HG03066 (cell line): Measurements from ENCODE around the gene GRB2.
A peak's percentile ranks its signal among the peaks of the same experiment; 100 is the strongest.

Experiments
- ATAC-seq: cut with Tn5 transposase; IDR thresholded peaks from one replicate; pipeline ENCODE4 v1.9.1; 2021; ENCODE audit warnings: low read depth; ENCODE audit not compliant: unreplicated experiment

The GRB2 gene

DNA sequence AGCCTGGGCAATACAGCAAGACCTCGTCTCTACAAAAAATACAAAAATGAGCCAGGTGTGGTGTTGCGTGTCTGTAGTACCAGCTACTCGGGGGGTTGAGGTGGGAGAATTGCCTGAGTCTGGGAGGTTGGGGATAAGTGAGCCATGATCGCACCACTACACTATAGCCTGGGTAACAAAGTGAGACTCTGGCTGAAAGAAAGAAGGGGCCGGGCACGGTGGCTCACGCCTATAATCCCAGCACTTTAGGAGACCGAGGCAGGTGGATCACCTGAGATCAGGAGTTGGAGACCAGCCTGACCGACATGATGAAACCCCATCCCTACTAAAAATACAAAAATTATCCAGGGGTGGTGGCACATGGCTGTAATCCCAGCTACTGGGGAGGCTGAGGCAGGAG lies 10.5 kb upstream of the GRB2 start:
- ATAC-seq = no peak

DNA sequence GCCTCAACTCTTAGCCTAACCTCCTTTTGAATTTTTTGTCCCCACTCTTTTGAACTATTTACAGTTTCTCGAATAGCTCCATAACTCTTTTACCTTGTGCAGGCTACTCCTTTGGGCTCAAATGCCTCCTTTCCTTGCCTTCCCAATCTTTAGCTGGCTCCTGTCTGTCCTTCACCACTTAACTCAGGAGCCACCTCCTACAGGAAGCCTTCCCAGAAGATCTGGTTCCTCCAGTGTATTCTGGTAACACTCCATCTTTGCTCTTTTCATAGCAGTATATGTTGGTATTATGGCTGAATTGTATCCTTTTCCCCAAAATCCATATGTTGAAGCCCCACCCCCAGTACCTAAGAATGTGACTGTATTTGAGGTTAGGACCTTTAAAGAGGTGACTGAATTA lies 9.0 kb upstream of the GRB2 start:
- no peak for ATAC-seq

DNA sequence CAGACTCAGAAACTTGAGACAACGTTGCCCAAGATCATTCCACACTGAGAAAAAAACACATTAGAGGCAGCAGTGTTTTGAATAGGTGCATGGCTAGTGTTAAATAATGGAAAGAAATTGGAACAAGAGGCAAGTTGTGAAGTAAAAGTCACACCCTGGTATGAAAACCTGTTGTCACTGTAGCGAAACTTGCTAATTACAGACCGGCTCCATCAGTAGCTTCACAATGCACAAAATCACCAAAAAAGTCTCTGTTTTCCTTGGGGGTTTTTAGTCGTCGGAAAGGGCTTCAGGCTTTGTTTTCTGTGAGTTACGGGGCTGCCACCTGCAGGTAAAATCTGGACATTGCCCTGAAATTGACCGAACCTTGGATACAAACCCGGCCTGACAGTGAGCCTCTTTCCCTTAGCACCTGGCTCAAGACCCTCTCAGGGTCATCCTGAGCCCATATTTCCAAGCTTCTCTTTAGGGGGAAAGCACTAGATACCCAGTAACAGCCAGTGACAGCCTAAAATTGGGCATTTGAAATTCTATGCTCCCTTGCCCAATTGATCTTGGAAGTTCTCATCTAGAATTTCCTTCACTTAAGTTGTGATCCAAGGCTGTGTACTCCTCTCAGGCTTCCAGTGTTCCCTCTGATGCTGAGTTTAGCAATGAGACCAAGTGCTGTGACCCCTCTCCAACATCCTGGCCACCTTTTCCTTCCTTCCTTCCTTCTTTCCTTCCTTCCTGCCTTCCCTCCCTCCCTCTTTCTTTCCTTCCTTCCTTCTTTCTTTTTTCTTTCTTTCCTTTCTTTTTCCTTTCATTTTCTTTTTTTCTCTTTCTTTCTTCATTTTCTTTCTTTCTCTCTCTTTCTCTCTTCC lies 7.2 kb upstream of the GRB2 start:
- ATAC-seq = no peak

DNA sequence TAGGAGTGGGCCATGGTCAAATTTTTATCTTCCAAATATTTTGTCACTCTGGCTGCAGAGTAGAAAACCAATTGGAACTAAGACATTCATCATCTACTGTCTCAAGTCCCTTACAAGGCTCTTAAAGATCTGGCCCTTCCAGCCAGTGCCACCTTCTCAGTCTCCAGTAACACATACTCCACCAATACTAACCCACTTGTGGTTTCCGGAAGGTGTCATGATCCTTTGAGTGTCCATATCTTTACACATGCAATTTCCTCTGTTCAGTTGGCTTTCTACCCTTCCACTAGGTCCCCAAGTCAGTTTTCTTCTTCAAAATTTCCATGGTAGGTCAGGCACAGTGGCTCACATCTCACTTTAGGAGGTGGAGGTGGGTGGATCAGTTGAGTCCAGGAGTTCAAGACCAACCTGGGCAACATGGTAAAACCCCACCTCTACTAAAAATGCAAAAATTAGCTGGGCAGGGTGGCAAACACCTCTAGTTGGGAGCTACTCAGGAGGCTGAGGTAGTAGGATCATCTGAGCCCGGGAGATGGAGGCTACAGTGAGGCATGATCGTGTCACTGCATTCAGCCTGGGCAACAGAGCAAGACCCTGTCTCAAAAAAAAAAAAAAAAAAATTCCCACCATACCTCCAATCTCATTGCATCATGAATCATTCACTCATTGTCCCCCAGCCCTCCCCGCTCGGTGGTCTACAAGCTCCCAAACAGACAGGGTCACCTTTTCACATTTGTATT lies 6.0 kb upstream of the GRB2 start:
- ATAC-seq = no peak

DNA sequence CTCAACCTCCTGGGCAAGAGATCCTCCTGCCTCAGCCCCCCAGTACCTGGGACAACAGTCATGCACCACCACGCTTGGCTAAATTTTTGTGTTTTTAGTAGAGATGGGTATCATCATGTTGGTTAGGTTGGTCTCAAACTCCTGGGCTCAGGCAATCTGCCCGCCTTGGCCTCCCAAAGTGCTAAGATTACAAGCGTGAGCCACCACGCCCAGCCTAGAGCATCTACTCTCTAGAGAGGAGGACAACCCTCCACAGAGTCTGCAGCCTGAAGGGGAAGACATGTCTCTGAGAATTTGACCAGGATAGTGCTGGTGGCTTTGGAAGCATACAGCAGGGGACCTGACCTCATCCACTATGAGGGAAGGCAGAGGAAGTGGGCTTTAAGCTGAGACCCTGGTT lies 4.7 kb upstream of the GRB2 start:
- no peak for ATAC-seq

DNA sequence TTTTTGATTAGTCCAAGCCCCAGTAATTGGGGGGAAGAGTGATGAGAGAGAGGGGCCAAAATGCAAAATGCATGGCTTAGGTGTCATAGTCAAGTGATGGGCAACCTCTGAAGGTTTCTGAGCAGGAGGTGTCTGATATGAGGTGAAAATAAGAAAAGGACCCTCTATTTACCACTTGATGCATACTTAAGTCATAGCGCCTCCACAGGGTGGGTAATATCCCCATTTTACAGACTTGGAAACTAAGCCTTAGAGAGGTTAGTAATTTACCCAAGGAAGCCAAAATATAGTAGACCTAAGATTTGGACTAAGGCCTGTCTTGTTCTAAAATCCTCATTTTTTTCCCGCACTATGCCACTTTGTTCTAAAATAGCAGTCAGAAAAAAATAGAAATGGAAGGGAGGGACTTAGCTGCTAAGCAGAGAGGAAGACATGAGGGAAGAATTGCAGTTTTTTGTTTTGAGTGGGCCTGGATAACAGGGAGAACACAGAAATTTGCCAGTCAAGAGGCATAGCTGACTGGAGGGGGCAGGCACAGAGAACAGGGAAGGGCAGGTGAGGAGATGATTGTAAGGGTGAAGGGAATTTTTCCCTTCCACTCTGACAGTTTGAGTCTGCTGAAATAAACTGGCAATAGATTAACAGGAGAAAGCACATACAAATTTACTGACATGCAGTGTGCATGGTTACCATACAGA lies 2.3 kb upstream of the GRB2 start:
- ATAC-seq = no peak

DNA sequence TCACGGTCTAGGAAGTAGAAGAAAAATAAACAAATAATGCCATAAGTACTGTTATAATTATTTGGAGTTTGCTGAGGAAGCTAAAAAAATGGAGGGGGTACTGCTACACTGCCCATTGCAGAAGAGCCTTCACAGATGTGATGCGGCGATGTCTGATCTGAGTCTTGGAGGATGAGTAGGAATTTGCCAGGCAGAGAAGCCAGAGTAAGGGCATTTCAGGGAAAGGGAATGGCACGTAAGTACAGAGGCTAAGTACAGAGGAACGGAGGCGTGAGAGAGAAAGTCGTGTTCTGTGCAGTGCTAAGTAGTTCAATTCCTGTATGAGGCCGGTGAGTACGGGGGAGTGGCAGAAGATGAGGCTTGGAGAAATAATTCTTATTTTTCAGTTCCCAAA lies 741 bp upstream of the GRB2 start:
- ATAC-seq = no peak

DNA sequence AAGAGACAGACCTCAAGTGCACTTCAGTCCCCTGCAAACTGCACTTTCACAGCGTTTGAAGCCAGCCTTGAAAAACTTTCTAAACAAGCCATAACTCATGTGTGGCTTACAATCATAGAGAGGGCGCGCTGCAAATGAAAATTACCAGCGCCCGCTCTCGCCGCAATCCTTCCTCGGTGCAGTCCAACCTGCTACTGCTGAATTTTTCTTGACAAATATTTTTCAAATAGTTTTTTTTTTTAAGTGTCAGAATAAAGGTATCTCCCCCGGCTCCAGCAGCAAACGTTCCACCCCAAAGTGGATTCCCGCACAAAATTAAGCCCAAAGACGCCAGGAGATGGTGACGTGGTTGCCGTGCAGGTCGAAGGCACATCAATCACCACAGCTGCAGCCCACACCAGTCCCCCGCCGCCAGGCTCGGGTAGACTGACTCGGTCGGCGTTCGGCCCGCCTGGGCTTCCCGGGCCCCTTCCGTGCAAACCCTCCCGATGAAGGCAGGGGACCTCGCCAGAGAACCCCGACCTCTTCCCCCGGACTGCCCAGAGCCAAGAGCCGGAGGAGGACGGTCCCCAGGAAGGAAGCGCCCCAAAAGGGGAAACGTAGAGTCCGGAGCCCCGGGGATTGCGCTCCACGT lies 630 bp downstream of the GRB2 start:
- ATAC-seq = peak; percentile 11

DNA sequence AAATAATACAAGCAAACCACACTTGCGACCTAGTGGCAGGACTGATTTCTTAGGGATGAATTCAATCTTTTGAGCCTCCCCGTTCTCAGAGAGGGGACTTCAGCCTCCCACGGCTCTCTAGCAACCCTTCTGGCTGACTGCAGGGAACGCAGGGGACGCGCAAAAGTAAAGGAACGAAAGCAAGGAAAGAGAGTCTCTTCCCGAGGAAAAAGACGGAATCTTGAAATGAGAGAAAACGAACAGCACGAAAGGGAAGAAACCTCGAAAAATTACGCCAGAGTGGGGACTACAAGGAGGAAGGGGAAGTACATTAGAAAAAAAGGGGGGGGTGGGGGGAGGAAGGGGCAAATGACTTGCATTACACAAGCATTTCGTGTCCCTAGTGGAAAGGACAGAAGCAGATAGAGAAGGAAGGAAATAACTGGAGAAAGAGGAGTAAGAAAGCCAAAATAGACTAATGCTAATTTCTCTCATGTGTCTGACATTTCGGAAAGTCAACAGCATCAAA lies 1.2 kb downstream of the GRB2 start:
- ATAC-seq = no peak

DNA sequence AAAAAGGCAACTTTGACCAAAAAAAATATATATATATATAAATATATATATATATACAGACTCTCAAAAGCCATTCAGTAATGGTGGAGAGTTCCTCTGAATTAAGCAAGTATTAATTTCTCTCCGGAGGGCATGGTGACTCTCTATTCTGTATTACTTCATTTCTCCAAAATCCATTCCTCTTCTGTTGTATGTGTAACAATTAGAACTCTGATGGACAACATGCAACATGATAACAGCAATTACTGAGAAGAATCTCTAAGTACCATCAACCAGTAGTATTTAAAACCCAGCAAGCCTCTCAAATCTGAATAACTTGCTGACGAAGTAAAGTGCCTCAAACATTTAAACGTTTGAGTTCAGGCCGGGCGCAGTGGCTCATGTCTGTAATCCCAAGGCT lies 2.3 kb downstream of the GRB2 start:
- ATAC-seq = no peak

DNA sequence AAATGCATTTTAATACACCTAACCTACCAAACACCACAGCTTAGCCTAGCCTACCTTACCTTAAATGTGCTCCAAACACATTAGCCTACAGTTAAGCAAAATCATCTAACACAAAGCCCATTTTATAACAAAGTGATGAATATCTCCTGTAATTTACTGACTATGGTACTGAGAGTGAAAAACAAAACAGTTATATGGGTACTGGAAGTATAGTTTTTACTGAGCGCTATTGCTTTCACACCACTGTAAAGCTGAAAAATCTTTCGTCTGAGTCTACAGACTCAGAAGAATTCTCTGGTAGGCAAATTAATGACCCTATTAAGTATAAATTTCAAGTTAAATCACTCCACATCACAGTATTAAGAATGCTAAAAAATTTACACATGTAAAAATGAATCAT lies 3.5 kb downstream of the GRB2 start:
- ATAC-seq = no peak

DNA sequence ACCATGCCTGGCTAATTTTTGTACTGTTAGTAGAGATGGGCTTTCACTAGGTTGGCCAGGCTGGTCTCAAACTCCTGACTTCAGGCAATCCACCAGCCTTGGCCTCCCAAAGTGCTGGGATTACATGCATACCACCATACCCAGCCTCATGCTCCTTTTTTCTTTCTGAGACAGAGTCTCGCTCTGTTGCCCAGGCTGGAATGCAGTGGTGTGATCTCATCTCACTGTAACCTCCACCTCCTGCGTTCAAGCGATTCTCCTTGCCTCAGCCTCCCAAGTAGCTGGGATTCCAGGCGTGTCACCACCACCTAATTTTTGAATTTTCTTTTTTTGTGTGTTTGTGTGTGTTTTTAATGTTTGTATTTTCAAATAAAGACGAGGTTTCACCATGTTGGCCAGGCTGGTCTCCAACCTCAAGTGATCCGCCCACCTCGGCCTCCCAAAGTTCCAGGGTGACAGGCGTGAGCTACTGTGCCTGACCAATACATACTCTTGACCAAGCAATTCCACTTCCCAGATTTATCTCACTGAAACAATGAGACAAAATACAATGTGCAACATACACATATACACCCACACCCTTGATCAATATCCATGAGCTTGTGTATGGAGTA lies 5.0 kb downstream of the GRB2 start:
- ATAC-seq = no peak

DNA sequence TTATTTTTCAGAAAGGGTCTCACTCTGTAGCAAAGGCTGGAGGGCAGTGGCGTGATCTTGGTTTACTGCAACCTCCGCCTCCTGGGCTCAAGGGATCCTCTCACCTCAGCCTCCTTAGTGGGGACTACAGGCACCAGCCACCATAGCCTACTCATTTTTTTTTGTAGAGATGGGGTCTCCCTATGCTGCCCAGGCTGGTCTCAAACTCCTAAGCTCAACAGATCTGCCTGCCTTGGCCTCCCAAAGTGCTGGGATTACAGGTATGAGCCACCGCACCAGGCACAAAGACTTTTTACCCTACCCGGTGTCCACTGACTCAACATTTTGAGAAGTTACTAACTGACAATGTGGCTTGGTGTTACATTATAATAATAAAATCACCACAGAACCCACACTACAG lies 7.2 kb downstream of the GRB2 start:
- ATAC-seq = no peak

DNA sequence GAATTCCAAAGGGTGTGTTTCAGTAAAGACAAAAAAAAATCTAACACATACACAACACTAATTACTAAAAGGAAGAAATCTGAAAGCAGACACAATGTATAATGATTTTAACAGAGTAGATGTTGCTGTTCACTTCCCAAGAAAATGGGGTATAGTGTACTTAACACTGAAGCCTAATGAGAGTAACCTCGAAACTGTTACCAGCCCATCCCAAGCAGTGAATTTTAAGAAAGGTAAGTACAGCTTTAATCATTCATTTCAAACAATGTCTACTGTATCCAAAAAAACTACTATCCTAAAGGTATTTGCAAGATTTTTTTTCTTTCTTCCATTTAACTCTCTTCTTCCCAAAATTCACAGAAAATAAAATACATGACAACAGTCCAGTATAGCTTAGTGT lies 8.3 kb downstream of the GRB2 start:
- ATAC-seq = no peak

DNA sequence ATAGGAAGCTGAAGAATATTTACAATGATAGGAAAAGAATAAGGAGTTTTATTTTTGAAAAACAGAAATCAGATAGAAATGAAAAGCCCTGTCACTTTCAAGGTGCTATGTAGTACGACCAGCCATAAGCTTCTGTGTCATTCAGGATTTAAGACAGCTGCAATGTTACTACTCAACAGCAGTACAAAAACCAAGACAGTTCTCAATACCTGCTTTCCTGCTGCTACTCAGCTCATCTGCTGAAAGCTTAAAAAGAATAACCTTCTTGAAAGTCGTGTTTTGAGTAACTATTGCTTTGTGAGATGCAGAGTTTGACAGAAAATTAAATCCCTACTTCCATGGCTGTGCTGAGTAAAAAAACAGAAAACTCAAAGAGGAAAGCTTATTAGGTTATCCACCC lies 8.7 kb downstream of the GRB2 start:
- ATAC-seq = no peak

DNA sequence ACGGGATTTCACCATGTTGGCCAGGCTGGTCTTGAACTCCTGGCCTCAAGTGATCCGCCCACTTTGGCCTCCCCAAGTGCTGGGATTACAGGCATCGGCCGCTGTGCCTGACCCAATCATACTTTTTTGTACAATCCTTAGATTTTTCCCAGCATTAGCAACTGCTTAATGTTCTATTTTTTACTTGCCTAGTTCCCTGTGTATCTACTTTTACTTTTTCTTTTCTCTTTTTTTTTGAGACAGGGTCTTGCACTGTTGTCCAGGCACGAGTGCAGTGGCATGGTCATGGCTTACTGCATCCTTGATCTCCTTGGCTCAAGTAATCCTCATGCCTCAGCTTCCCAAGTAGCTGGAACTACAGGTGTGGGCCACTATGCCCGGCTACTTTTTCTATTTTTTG lies 9.5 kb downstream of the GRB2 start:
- no peak for ATAC-seq

DNA sequence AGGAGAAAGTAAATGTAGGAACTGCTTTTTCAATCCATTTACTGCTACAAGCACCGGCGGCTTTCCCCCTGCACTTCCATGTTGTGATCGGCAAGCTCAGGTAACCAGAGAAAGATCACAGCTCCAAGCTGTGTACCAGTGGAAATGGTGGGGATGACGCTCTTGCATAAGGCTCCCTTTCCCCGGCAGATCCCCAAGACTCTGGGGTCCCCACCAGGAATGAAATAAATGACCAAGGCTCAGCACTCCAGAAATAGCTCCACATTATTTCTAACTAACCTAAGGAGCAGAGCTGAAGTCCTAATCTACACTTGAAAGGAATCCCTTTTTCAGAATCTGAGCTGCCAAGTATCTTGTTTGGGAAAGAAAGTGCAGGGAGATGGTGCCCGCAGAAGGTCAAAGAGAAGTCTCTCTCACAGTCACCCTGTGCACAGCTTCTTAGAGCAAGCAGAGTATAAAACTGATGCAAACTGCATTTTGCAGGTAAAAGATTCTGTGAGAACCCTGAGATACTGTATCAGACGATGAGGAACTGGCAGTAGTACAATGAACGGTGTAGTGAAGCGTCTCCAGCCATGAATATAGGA lies 11.1 kb downstream of the GRB2 start:
- no peak for ATAC-seq

DNA sequence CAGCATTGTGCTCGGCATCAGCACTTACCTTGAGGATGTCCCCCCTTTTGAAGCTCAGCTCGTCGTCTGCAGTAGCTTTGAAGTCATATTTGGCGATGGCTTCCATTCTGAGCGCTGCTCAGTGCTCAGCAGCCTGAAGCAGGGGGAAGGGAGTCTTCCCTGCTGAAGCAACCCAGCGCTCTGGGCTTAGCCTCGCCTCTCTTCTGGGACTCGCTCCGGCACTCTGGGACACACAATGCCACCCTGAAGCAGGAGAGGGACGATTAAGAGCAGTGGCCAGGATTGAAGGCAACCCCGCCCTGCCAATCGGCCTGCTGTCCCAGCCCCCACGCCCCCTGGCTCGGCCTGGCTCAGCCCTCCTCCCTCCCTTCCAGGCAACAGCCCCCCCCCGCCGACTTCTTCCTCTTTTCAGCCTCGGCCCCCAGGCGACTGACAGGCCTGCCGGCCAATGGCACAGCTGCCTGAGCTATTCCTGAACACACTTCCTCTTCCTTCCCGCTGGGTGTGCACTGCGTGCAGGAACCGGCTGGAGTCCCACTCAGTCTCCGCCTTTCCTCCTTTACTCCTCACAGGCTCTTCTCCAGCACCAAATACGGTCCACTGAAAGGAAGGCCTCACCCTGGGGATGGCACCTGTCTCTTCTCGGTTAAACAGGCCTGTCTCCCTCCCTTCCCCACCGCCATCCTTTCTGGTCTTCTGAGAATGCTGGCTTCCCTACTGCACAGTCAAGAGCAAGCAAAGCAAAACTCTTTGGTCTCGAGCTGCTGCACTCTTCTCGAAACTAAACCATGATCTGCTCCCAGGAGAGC lies 11.8 kb downstream of the GRB2 start:
- peak; percentile 80 for ATAC-seq

DNA sequence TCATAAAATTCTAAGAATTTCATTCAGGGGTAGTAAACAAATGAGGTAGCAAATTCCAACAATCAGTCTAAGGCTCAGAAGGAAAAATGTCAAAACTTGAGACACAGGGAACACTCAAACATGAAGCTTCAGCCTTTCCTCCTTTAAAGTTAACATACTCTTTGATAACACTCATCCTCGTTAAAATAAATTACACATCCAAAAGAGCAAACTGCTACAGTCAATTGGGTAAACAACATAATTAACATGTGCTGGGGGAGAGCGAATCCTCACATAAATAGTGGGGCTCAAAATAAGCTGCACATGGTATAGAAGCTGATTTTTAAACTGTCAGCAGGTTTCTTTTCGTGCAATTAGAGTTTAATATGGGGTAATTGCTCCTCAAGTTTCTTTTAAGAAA lies 12.9 kb downstream of the GRB2 start:
- no peak for ATAC-seq
